Neural progenitor cell (in vitro differentiated cells): ENCODE data around the gene PLA2G4A.

ENCODE experiments used
- CTCF ChIP-seq: fragments of 200-600 bp; sonication (generic); IDR thresholded peaks from 2 replicates; pipeline ENCODE4 v1.5.1; 2017; ENCODE audit warnings: antibody characterized with exemption, mild to moderate bottlenecking
- EZH2 ChIP-seq: fragments of 200-600 bp; sonication (generic); IDR thresholded peaks from 2 replicates; pipeline ENCODE4 v1.6.1; 2017; ENCODE audit warnings: antibody characterized with exemption, mild to moderate bottlenecking, moderate library complexity

- TF ChIP-seq CTCF (no peak), EZH2 (no peak)
These were observed 53.8 kb downstream of the PLA2G4A start for GRCh38 chr1:186882372-186883134.
